ENCODE measurements around the gene OR10G3. TPM values are rescaled to one million over a fixed set of nuclear protein-coding genes. Genes with fewer than 3 reads are reported as not detected.
A peak's percentile ranks its signal among the peaks of the same experiment; 100 is the strongest.

Gene OR10G3
- total and polyA plus RNA-seq, 2 of the 13 experiments (the other 11 are each of a cell fraction or from before 2014, with no cell fraction given), result not detected

DNA sequence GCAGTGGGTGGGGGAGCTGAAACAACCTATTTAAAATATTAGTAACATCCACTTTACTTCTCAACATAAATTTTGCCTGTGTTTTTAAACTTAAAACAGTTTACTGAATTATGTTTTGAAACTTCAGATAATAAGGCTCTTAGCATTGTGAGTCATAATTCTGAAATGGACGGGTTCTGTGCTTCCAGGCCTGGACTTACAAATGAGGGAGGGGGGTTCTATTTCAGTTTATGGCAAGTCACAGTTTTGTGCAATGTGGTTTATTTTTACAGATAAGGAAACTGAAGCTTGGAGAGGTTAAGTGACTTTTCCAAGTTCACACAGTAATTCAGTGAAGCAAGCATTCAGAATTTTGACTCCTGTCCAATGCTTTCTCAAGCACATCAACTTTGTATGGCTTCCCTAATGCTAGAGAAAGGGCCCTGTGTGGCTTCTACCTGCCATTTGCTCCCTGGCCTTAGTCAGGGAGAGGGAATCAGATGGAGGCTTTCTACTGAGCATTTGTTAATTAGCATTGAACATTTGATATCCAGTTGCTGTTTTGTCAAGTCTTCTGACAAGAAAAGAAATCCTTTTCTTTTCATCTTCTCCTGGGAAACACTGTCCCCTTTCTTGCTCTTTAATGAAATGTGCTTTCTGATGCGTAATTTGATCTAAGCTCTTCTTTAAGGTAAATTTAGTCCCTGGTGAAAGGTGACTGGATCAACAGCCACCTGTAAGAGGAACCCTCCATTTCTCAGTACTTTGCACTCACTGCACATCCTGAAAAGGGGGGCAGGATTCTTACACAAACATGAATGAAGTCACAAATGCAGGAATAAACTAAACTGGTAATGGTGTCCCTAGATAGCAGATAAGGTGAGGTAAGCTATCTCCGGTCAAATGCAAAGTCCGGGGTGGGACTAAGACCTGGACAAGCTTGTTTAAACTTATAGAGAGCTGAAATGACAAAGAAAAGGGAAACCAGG, 51.2 kb downstream of the OR10G3 start (continued):
- TF ChIP-seq, protein P1, sequence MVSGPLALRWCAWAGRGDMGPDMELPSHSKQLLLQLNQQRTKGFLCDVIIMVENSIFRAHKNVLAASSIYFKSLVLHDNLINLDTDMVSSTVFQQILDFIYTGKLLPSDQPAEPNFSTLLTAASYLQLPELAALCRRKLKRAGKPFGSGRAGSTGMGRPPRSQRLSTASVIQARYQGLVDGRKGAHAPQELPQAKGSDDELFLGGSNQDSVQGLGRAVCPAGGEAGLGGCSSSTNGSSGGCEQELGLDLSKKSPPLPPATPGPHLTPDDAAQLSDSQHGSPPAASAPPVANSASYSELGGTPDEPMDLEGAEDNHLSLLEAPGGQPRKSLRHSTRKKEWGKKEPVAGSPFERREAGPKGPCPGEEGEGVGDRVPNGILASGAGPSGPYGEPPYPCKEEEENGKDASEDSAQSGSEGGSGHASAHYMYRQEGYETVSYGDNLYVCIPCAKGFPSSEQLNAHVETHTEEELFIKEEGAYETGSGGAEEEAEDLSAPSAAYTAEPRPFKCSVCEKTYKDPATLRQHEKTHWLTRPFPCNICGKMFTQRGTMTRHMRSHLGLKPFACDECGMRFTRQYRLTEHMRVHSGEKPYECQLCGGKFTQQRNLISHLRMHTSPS (CRISPR knock-in tag; IDR thresholded peaks at IDR 0.05; ENCODE audit: low read depth), result no peak; the same call in 1 of the 2 replicates
- TF ChIP-seq TMF1 (CRISPR knock-in tag; IDR thresholded peaks at IDR 0.05; ENCODE audit: low read depth) (0 out of 2 replicates have a peak, but pooled peaks have one; percentile 60), ZNF564 (CRISPR knock-in tag; IDR thresholded peaks at IDR 0.05) (peak; percentile 46; the same call in 1 of the 2 replicates), NFATC3 (CRISPR knock-in tag; IDR thresholded peaks at IDR 0.05) (no peak), FOXK2 (IDR thresholded peaks at IDR 0.05) (no peak), SAFB2 (CRISPR knock-in tag; IDR thresholded peaks at IDR 0.05; ENCODE audit: borderline replicate concordance, low read depth) (peak; percentile 70; the same call in 1 of the 2 replicates), ZNF10 (CRISPR knock-in tag; IDR thresholded peaks at IDR 0.05; ENCODE audit: borderline replicate concordance, low read depth) (no peak), ZNF660 (CRISPR knock-in tag; IDR thresholded peaks at IDR 0.05; ENCODE audit: borderline replicate concordance, low read depth) (no peak), ASH2L (IDR thresholded peaks at IDR 0.05; ENCODE audit: insufficient read length, low read depth, low read length) (peak; percentile 75), ZNF878 (CRISPR knock-in tag; IDR thresholded peaks at IDR 0.05) (no peak), SRF (IDR thresholded peaks at IDR 0.05; ENCODE audit: low read depth, low read length) (peak; percentile 40; the same call in 1 of the 2 replicates)
- TF ChIP-seq, protein P2, sequence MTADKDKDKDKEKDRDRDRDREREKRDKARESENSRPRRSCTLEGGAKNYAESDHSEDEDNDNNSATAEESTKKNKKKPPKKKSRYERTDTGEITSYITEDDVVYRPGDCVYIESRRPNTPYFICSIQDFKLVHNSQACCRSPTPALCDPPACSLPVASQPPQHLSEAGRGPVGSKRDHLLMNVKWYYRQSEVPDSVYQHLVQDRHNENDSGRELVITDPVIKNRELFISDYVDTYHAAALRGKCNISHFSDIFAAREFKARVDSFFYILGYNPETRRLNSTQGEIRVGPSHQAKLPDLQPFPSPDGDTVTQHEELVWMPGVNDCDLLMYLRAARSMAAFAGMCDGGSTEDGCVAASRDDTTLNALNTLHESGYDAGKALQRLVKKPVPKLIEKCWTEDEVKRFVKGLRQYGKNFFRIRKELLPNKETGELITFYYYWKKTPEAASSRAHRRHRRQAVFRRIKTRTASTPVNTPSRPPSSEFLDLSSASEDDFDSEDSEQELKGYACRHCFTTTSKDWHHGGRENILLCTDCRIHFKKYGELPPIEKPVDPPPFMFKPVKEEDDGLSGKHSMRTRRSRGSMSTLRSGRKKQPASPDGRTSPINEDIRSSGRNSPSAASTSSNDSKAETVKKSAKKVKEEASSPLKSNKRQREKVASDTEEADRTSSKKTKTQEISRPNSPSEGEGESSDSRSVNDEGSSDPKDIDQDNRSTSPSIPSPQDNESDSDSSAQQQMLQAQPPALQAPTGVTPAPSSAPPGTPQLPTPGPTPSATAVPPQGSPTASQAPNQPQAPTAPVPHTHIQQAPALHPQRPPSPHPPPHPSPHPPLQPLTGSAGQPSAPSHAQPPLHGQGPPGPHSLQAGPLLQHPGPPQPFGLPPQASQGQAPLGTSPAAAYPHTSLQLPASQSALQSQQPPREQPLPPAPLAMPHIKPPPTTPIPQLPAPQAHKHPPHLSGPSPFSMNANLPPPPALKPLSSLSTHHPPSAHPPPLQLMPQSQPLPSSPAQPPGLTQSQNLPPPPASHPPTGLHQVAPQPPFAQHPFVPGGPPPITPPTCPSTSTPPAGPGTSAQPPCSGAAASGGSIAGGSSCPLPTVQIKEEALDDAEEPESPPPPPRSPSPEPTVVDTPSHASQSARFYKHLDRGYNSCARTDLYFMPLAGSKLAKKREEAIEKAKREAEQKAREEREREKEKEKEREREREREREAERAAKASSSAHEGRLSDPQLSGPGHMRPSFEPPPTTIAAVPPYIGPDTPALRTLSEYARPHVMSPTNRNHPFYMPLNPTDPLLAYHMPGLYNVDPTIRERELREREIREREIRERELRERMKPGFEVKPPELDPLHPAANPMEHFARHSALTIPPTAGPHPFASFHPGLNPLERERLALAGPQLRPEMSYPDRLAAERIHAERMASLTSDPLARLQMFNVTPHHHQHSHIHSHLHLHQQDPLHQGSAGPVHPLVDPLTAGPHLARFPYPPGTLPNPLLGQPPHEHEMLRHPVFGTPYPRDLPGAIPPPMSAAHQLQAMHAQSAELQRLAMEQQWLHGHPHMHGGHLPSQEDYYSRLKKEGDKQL (CRISPR knock-in tag; IDR thresholded peaks at IDR 0.05; ENCODE audit: low read depth), result no peak
- TF ChIP-seq, protein P3, sequence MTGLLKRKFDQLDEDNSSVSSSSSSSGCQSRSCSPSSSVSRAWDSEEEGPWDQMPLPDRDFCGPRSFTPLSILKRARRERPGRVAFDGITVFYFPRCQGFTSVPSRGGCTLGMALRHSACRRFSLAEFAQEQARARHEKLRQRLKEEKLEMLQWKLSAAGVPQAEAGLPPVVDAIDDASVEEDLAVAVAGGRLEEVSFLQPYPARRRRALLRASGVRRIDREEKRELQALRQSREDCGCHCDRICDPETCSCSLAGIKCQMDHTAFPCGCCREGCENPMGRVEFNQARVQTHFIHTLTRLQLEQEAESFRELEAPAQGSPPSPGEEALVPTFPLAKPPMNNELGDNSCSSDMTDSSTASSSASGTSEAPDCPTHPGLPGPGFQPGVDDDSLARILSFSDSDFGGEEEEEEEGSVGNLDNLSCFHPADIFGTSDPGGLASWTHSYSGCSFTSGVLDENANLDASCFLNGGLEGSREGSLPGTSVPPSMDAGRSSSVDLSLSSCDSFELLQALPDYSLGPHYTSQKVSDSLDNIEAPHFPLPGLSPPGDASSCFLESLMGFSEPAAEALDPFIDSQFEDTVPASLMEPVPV (CRISPR knock-in tag; IDR thresholded peaks at IDR 0.05), result 0 out of 2 replicates have a peak, but pooled peaks have one; percentile 47
- TF ChIP-seq, protein P4, sequence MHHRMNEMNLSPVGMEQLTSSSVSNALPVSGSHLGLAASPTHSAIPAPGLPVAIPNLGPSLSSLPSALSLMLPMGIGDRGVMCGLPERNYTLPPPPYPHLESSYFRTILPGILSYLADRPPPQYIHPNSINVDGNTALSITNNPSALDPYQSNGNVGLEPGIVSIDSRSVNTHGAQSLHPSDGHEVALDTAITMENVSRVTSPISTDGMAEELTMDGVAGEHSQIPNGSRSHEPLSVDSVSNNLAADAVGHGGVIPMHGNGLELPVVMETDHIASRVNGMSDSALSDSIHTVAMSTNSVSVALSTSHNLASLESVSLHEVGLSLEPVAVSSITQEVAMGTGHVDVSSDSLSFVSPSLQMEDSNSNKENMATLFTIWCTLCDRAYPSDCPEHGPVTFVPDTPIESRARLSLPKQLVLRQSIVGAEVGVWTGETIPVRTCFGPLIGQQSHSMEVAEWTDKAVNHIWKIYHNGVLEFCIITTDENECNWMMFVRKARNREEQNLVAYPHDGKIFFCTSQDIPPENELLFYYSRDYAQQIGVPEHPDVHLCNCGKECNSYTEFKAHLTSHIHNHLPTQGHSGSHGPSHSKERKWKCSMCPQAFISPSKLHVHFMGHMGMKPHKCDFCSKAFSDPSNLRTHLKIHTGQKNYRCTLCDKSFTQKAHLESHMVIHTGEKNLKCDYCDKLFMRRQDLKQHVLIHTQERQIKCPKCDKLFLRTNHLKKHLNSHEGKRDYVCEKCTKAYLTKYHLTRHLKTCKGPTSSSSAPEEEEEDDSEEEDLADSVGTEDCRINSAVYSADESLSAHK (CRISPR knock-in tag; IDR thresholded peaks at IDR 0.05; ENCODE audit: borderline replicate concordance), result no peak

All from HepG2 (cell line).